IMR-90 (cell line): Measurements from ENCODE around the gene DHH.

Experiments
- CEBPB ChIP-seq: IDR thresholded peaks from 2 replicates; pipeline ENCODE4 v1.6.1; 2012; ENCODE audit warnings: low read depth, low read length, improper control_type of control experiment
- MAFK ChIP-seq: IDR thresholded peaks from 2 replicates; pipeline ENCODE4 v1.6.1; 2012; ENCODE audit warnings: low read depth, low read length, improper control_type of control experiment
- NFE2L2 ChIP-seq: fragments of 150-350 bp; IDR thresholded peaks from 2 replicates; pipeline ENCODE4 v1.6.1; 2016; ENCODE audit warnings: low read depth, mild to moderate bottlenecking, low read length
- TF ChIP-seq, protein P1 (sequence below): conservative IDR thresholded peaks from 2 replicates; pipeline ENCODE4 v1.5.1; 2012; ENCODE audit warnings: mild to moderate bottlenecking, low read depth, low read length, improper control_type of control experiment
- TF ChIP-seq, protein P2 (sequence below): fragments of 150-350 bp; IDR thresholded peaks from 2 replicates; pipeline ENCODE4 v1.6.1; 2016; ENCODE audit warnings: low read depth, mild to moderate bottlenecking, low read length, moderate library complexity, borderline replicate concordance

DNA sequence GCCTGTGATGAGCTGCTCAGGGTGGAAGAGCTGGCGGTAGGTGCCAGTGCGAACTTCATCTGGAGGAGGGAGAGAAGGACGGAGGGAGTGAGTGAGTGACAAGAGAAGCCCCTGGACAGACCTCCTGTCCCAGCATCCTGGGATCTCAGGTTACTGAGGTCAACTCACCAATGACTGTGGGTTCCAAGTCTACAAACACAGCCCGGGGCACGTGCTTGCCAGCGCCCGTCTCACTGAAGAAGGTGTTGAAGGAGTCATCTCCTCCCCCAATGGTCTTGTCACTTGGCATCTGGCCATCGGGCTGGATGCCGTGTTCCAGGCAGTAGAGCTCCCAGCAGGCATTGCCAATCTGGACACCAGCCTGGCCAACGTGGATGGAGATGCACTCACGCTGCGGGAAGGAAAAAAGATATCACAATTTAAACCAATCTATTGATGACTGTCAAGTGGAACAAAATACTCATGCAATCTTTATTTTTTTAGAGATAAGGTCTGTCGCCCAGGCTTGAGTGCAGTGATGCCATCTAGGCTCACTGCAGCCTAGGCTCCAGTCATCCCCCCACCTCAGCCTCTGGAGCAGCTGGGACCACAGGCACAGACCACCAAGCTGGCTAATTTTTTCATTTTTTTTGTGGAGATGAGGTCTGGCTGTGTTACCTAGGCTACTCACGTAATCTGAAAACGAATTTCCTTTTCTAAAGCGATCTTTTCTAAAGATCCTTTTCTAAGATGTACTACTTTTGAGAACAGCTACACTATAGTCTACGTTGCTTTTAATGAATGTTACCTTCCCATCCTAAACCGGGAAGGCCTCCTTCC, 34.9 kb upstream of the DHH start:
- TF ChIP-seq MAFK (no peak), NFE2L2 (no peak), CEBPB (no peak)
- TF ChIP-seq, protein P1, sequence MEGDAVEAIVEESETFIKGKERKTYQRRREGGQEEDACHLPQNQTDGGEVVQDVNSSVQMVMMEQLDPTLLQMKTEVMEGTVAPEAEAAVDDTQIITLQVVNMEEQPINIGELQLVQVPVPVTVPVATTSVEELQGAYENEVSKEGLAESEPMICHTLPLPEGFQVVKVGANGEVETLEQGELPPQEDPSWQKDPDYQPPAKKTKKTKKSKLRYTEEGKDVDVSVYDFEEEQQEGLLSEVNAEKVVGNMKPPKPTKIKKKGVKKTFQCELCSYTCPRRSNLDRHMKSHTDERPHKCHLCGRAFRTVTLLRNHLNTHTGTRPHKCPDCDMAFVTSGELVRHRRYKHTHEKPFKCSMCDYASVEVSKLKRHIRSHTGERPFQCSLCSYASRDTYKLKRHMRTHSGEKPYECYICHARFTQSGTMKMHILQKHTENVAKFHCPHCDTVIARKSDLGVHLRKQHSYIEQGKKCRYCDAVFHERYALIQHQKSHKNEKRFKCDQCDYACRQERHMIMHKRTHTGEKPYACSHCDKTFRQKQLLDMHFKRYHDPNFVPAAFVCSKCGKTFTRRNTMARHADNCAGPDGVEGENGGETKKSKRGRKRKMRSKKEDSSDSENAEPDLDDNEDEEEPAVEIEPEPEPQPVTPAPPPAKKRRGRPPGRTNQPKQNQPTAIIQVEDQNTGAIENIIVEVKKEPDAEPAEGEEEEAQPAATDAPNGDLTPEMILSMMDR = no peak
- TF ChIP-seq, protein P2, sequence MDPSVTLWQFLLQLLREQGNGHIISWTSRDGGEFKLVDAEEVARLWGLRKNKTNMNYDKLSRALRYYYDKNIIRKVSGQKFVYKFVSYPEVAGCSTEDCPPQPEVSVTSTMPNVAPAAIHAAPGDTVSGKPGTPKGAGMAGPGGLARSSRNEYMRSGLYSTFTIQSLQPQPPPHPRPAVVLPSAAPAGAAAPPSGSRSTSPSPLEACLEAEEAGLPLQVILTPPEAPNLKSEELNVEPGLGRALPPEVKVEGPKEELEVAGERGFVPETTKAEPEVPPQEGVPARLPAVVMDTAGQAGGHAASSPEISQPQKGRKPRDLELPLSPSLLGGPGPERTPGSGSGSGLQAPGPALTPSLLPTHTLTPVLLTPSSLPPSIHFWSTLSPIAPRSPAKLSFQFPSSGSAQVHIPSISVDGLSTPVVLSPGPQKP = no peak
